ENCODE measurements around the gene RHBDL3.

GRCh38 chr17:32355649-32356377 is 90.2 kb downstream of the RHBDL3 start:
- TF ChIP-seq POLR2AphosphoS5 (IDR thresholded peaks at IDR 0.05; ENCODE audit: borderline replicate concordance, low read depth, low read length) (no peak), EZH2 (IDR thresholded peaks at IDR 0.05) (no peak), FOXP2 (optimal IDR thresholded peaks at IDR 0.05; ENCODE audit: control extremely low read depth, extremely low read length, insufficient read depth) (no peak)
